Ascending aorta (tissue), 2 donors: Measurements from ENCODE around the gene TBC1D1. TPM values are rescaled to one million over a fixed set of nuclear protein-coding genes. Genes with fewer than 3 reads are reported as not detected.

Source experiments
- DNase-seq, 2 donors: peaks; one replicate each; pipeline ENCODE4 v3.0.0-alpha.2; 2019; ENCODE audit warnings: low spot score in 2 of 2
- H3K27ac ChIP-seq, 2 donors: fragments of 200-600 bp; sonication (generic); one replicate each; pipeline ENCODE4 v1.5.1; 2016 to 2017; ENCODE audit warnings: mild to moderate bottlenecking in 1 of 2
- H3K27me3 ChIP-seq: fragments of 200-600 bp; sonication (generic); one replicate; pipeline ENCODE4 v1.5.1; 2017
- H3K36me3 ChIP-seq, 2 donors: fragments of 200-600 bp; sonication (generic); one replicate each; pipeline ENCODE4 v1.5.1; 2016
- H3K4me1 ChIP-seq, 2 donors: fragments of 200-600 bp; sonication (generic); one replicate each; pipeline ENCODE4 v1.5.1; 2016 to 2017; ENCODE audit warnings: mild to moderate bottlenecking in 1 of 2
- H3K4me3 ChIP-seq, 2 donors: fragments of 200-600 bp; sonication (generic); one replicate each; pipeline ENCODE4 v1.5.1; 2016 to 2017; ENCODE audit warnings: mild to moderate bottlenecking in 1 of 2
- H3K9me3 ChIP-seq, 2 donors: fragments of 200-600 bp; sonication (generic); one replicate each; pipeline ENCODE4 v1.5.1; 2016
- intact Hi-C: fragments of 100-400 bp; cut with DNase I; formaldehyde crosslinking; loops from one replicate; pipeline ENCODE4 v1.15.1; 2023
- total RNA-seq: library from RNA; depleted of rRNA; stranded (reverse); fragments of >200 nt; gene quantifications from one replicate; pipeline ENCODE4 v1.1.0, GENCODE V29; 2016
- TF ChIP-seq, protein P1 (sequence below), 3 experiments: fragments of 200-600 bp in 2 of 3; fragments of 450-650 bp in 1 of 3; sonication (generic) in 2 of 3; IDR thresholded peaks; one replicate each; pipeline ENCODE4 v1.5.1; 2016 to 2019; ENCODE audit warnings: antibody characterized with exemption in 3 of 3, mild to moderate bottlenecking in 1 of 3, moderate library complexity in 1 of 3

TBC1D1 gene
- total RNA-seq, 1 donor from 2014 or later = 132 TPM

- Histone ChIP-seq H3K4me1 (peaks cover 0 to 19% of the 10 kb centered on the region in 2 donors), H3K9me3 (no peaks in the 10 kb centered on the region)
- intact Hi-C loops = loop anchor here (10.0 kb wide), 1 partner anchor 768 kb away; the partner anchor contains the start of gene KLF3
These were observed 5.4 kb downstream of the TBC1D1 start for GRCh38 chr4:37896206-37896860.

GRCh38 chr4:37902212-37902611 is 11.3 kb downstream of the TBC1D1 start:
- intact Hi-C loops = no loop called here
- Histone ChIP-seq H3K36me3 (peaks cover 0 to 14% of the 10 kb centered on the region in 2 donors), H3K27me3 (no peaks in the 10 kb centered on the region), H3K9me3 (no peaks in the 10 kb centered on the region), H3K4me1 (peaks cover 0 to 8% of the 10 kb centered on the region in 2 donors), H3K4me3 (no peak overlapping the region), H3K27ac (no peak overlapping the region)
- DNase-seq = no peak
- TF ChIP-seq, protein P1, sequence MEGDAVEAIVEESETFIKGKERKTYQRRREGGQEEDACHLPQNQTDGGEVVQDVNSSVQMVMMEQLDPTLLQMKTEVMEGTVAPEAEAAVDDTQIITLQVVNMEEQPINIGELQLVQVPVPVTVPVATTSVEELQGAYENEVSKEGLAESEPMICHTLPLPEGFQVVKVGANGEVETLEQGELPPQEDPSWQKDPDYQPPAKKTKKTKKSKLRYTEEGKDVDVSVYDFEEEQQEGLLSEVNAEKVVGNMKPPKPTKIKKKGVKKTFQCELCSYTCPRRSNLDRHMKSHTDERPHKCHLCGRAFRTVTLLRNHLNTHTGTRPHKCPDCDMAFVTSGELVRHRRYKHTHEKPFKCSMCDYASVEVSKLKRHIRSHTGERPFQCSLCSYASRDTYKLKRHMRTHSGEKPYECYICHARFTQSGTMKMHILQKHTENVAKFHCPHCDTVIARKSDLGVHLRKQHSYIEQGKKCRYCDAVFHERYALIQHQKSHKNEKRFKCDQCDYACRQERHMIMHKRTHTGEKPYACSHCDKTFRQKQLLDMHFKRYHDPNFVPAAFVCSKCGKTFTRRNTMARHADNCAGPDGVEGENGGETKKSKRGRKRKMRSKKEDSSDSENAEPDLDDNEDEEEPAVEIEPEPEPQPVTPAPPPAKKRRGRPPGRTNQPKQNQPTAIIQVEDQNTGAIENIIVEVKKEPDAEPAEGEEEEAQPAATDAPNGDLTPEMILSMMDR (IDR thresholded peaks at IDR 0.05) = no peak

More at GRCh38 chr4:37896206-37896860, 5.4 kb downstream of the TBC1D1 start:
- H3K4me3 ChIP-seq = no peak overlapping the region
- H3K27ac ChIP-seq = peak overlapping the region in 1 of 2 donors; percentile 1
- H3K36me3 ChIP-seq = no peaks in the 10 kb centered on the region
- DNase-seq = no peak
- TF ChIP-seq, protein P1 (IDR thresholded peaks at IDR 0.05) = no peak
- no peaks in the 10 kb centered on the region for H3K27me3 ChIP-seq

DNA sequence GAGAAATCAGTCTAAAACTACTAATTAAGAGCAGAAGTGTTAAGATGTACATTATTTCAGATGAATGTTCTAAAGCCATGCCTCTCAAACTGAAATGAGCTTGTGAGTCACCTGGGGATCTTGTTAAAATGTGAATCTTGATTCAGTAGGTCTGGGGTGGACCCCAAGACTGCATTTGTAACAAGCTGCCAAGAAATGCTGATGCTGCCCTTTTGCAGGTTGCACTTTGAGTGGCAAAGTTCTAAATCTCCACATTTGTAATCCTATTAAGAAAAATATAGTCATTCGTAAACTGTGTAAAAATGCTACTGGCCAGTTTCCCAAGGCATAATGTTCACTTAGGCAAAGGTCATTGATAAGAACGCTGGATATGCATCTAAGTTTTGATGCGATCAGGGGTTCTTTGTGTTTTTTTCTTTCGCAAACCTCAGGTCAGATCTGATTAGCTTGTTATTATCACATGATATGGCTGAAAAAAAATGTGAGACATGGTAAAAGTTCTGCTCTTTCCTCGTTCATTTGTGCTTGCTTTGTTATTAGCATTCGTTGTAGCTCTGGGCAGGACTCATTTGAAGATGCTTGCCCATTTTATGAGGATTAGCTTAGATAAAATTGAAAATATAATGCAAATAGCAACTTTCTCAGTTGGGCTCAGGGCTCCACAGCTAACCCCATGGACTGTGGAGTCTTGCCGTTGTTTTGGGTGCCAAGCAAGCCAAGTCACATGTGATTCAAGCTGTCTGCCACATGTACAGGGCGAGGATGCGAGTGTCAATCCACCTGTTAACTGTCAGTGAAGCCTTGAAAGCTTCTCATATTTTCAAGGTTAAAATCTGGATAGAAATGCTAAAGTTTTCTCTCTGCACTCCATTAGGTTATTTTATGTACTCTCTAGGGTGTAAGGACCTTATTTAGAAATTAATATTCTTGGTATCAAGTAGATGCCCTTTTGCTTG is 12.1 kb downstream of the TBC1D1 start:
- H3K36me3 ChIP-seq = peaks cover 0 to 14% of the 10 kb centered on the region in 2 donors
- H3K4me3 ChIP-seq = no peak overlapping the region
- no peak for DNase-seq
- H3K4me1 ChIP-seq = peaks cover 0 to 12% of the 10 kb centered on the region in 2 donors
- intact Hi-C loops = no loop called here
- no peaks in the 10 kb centered on the region for H3K9me3 ChIP-seq
- TF ChIP-seq, protein P1 (IDR thresholded peaks at IDR 0.05) = no peak
- no peaks in the 10 kb centered on the region for H3K27me3 ChIP-seq
- H3K27ac ChIP-seq = no peak overlapping the region

DNA sequence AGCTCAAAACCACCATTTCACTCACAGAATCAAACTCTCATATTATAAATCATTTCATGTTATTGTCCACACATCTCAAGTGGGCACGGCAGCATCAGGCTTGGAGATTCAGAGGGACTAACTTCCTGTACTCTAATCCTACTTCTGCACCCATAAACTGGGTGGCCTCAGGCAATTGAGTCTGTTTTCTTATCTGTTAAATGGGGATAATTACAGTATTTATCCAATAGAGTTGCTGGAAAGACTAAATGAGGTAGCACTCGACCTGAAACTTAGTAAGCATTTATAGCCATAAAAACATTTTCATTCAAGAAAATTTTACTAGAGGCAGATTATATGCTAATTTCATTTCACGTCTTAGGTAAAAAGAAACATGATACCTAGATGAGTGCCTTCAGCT is 13.0 kb downstream of the TBC1D1 start:
- H3K27me3 ChIP-seq = no peaks in the 10 kb centered on the region
- intact Hi-C loops = no loop called here
- H3K36me3 ChIP-seq = peaks cover 0 to 14% of the 10 kb centered on the region in 2 donors
- H3K27ac ChIP-seq = peak overlapping the region in 1 of 2 donors; percentile 25
- H3K9me3 ChIP-seq = no peaks in the 10 kb centered on the region
- H3K4me1 ChIP-seq = peaks cover 0 to 16% of the 10 kb centered on the region in 2 donors
- TF ChIP-seq, protein P1 (IDR thresholded peaks at IDR 0.05) = no peak
- DNase-seq = no peak
- H3K4me3 ChIP-seq = no peak overlapping the region

- no peaks in the 10 kb centered on the region for H3K9me3 ChIP-seq
- TF ChIP-seq, protein P1 (IDR thresholded peaks at IDR 0.05) = no peak
- intact Hi-C loops = loop anchor here (5.0 kb wide), 1 partner anchor 72 kb away; no protein-coding TSS in a partner anchor
- no peak overlapping the region for H3K4me3 ChIP-seq
- DNase-seq = no peak
- H3K36me3 ChIP-seq = peaks cover 0 to 14% of the 10 kb centered on the region in 2 donors
- H3K4me1 ChIP-seq = peaks cover 0 to 24% of the 10 kb centered on the region in 2 donors
- H3K27me3 ChIP-seq = no peaks in the 10 kb centered on the region
- H3K27ac ChIP-seq = peak overlapping the region in 1 of 2 donors; percentile 3
These were observed 13.9 kb downstream of the TBC1D1 start for GRCh38 chr4:37904824-37905223.
